Ishikawa (cell line): ENCODE results near the gene OR10G3.

Source experiments
- EP300 ChIP-seq: IDR thresholded peaks from 2 replicates; pipeline ENCODE4 v1.6.1; 2012; ENCODE audit warnings: borderline replicate concordance
- REST ChIP-seq: IDR thresholded peaks from 2 replicates; pipeline ENCODE4 v1.6.1; 2012; ENCODE audit warnings: low read depth, mild to moderate bottlenecking
- TCF12 ChIP-seq: IDR thresholded peaks from 2 replicates; pipeline ENCODE4 v1.6.1; 2012; ENCODE audit warnings: low read depth
- ZBTB7A ChIP-seq: IDR thresholded peaks from 2 replicates; pipeline ENCODE4 v1.6.1; 2012; ENCODE audit warnings: low read depth
- TF ChIP-seq, protein P1 (sequence below): IDR thresholded peaks from 2 replicates; pipeline ENCODE4 v1.6.1; 2012

DNA sequence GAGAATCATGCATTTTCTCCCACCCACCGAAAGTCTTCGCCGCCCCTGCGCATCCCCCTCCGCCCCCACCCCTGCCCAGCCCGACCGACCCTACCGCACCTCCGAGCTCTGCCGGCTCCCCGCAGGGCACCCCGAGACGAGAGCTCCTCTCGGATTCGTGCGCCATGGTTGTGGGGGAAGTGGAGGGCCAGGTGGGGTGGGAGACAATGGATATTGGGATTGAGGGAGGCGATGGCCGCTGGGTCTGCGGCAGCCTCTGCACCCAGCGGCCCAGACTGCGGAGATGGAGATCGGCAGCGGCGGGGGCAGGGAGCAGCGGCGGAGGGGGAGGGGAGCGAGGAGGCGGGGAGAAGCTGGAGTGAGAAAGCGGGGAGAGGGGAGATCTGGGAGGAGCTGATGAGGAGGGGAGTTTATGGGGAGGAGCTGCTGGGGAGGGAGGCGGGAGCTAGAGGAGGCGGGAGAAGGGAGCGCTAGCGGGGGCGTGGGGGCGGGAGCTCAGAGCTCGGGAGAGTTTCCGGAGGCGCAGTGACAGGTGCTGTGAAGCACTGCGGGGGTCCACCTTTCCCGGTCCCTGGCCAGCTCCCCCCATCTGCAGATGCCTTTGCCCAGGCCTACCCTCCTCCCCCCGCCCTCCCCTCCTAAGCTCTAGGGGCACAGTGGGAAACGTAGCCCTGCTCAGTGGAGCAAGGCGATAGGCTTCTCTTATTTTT, 53.8 kb downstream of the OR10G3 start, which contains the start of gene SALL2:
- TF ChIP-seq EP300 = 0 out of 2 replicates have a peak, but pooled peaks have one; percentile 23
- TF ChIP-seq ZBTB7A = peak; percentile 54; the same call in 1 of the 2 replicates
- no peak for TF ChIP-seq REST
- TF ChIP-seq, protein P1, sequence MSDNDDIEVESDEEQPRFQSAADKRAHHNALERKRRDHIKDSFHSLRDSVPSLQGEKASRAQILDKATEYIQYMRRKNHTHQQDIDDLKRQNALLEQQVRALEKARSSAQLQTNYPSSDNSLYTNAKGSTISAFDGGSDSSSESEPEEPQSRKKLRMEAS = peak; percentile 33; the same call in 1 of the 2 replicates
- TF ChIP-seq TCF12 = 0 out of 2 replicates have a peak, but pooled peaks have one; percentile 18
